GM18508 (cell line): ENCODE data around the gene EAF2.
"Not testable (repeated sequence)": the region's sequence is repeated elsewhere in the genome, so short reads cannot be mapped to it uniquely, and the experiment has no call there.

Experiments used
- ATAC-seq: cut with Tn5 transposase; IDR thresholded peaks from one replicate; pipeline ENCODE4 v1.9.1; 2021; ENCODE audit warnings: moderate number of reproducible peaks; ENCODE audit not compliant: insufficient read depth, unreplicated experiment

Gene EAF2

GRCh38 chr3:121855555-121855954 is 20.5 kb downstream of the EAF2 start:
- no peak for ATAC-seq

GRCh38 chr3:121857778-121858177 is 22.8 kb downstream of the EAF2 start:
- ATAC-seq, result not testable (repeated sequence)

GRCh38 chr3:121863247-121863646 is 28.2 kb downstream of the EAF2 start:
- not testable (repeated sequence) for ATAC-seq

DNA sequence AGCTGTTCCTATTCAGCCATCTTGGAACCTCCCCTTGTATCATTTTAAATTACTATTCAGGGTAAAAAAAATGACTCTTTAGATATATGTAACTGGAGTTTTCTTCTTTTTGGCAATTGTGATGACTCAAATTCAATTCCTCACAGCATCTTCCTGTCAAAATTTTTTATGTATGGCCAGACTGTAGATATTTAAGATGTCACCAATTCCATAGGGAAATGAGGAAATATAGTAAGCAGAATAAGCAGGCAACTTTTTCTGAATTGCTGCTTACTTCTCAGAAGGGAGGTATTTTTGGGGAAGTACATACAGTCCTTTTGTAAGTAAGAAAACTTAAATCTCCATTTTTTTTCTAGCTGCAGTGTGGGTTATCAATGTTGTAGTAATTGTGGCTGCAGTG is 28.8 kb downstream of the EAF2 start:
- ATAC-seq, result no peak

- ATAC-seq, result no peak
Observed at GRCh38 chr3:121869736-121870135, 34.7 kb downstream of the EAF2 start.

GRCh38 chr3:121870717-121871116 is 35.7 kb downstream of the EAF2 start:
- ATAC-seq, result no peak

DNA sequence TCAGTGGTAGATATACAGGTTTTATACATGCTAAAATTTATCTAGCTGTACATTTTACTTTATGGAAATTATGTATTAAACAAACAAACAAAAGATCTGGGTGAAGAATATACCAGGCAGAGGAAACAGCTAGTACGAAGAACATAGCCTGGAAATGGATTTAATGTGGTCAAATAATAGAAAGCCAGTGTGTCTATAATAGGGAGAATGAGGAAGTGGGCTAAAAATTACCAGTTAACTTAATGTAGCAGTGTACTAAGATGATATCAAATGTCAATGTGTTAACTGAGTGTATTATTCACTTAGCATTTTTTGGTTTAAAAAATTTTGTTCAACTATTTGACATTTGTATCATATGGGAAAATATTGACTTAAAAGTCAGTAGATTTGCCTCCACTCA is 36.4 kb downstream of the EAF2 start:
- no peak for ATAC-seq

DNA sequence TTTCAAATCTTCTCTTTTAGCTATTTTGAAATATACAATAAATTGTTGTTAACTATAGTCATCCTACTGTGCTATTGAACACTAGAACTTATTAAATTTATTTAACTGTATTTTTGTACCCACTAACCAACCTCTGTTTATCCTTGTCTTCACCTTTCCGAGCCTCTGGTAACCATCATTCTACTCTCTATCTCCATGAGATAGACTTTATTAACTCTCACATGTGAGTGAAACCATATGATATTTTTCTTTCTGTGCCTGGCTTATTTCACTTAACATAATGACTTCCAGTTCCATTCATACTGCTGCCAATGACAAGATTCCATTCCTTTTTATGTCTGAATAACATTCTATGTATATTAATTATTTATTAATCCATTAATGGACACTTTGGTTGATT is 43.4 kb downstream of the EAF2 start:
- no peak for ATAC-seq

GRCh38 chr3:121883507-121883906 is 48.5 kb downstream of the EAF2 start:
- no peak for ATAC-seq

GRCh38 chr3:121885386-121885785 is 50.4 kb downstream of the EAF2 start:
- no peak for ATAC-seq

GRCh38 chr3:121894301-121894990 is 59.4 kb downstream of the EAF2 start, which contains the start of gene SLC15A2:
SLC15A2 (plus strand) TSS chr3:121894401; CDS start chr3:121894477, 76 bp downstream.
- ATAC-seq, result no peak

GRCh38 chr3:121895121-121895520 is 60.1 kb downstream of the EAF2 start:
- ATAC-seq, result no peak

GRCh38 chr3:121895736-121896135 is 60.7 kb downstream of the EAF2 start:
- ATAC-seq, result no peak

- no peak for ATAC-seq
Observed at GRCh38 chr3:121896823-121897222, 61.8 kb downstream of the EAF2 start.

GRCh38 chr3:121897296-121897695 is 62.3 kb downstream of the EAF2 start:
- no peak for ATAC-seq

- no peak for ATAC-seq
Observed at GRCh38 chr3:121913305-121913990, 78.4 kb downstream of the EAF2 start.

DNA sequence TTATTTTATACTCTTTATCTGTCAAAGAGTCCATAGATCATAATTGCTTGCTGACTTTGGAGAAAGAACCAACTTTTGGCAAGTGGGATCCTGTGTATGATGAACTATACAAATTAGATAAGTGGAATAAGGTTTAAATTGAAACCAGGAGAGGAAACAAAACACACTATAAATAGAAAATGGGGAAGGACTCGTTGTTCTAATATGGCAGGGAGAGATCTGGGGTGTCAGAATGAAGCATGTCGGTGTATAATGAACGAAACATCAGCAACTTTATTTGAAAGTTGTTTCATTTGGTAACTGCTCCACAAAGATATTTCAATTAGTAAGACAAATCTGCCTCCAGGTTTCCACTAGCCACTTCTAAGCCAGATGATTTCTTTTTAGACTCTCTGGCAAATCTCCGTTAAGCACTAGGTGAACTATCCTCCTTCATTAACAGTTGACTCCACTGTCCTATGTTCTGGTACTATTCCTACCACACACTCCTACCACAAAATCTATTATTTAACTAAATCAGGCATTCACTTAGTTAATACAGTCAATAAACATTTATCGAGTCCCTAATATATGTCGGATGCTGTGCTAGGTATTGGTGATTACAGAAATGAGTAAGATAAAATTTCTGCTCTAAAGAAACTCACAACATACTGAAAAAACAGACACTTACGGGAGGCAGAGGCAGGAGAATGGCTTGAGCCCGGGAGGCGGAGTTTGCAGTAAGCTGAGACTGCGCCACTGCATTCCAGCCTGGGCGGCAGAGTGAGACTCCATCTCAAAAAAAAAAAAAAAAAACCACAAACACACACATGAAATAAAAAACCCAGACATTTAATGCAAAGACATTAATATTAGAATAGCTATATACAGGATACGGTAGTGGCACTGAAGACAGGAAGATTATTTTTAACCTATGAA is 79.3 kb downstream of the EAF2 start:
- no peak for ATAC-seq

DNA sequence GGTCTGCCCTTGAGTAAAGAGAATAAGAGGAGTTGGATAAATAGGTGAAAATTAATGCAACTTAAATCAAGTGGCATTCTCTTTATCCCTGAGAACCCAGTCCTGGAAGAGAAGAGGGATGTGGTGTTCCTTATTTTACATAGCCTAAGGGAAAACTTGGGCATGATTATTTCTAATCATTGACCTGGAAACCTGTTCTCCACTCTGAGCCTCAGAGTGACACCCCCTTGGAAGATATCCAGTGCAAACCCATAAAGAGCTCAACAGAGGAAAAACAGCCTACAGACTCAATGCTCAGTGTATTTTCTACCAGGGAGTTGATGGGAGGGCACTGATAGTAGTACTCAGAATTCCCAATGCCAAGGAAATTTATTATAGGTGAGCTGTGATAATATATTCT is 81.2 kb downstream of the EAF2 start:
- ATAC-seq, result no peak

DNA sequence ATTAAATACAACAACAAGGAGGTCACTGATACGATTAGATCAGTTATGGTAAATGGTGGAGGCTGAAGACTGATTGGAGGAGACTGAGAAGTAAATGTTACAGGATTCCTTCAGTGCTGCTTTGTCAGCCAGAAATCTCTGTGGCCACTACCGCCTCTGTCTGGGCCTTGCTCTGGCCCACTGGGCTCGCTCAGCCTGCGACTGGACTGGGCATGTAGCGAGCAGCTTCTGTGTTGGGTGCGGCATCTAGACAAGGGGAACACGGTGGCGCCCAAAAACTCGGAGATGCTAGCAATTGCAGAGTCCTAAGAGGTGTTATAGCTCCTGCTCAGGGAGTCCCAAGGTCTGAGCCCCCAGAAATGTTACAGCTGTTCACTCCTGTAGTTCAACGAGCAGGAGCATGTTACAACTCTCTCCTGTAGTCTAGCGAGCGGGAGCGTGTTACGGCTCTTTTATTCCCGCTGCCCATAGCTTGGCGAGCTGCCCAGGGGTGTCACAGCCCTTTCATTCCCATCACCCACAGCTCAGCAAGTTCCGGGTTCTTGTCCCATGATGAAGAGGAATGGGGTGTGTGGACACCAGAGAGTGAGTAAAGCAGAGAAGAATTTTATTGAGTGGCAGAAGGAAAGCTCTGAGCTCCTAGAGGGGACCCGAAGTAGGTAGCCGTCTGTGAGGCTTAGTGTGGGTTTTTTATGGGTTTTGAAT is 83.9 kb downstream of the EAF2 start:
- ATAC-seq, result no peak

- no peak for ATAC-seq
Observed at GRCh38 chr3:121924734-121925133, 89.7 kb downstream of the EAF2 start.
